ENCODE measurements around the gene UBE2D3.

- TF ChIP-seq CTCF (IDR thresholded peaks at IDR 0.05; ENCODE audit: poor library complexity, severe bottlenecking) = no peak
- no peak for TF ChIP-seq EP300 (conservative IDR thresholded peaks at IDR 0.05; ENCODE audit: poor library complexity, severe bottlenecking)
- no peak for TF ChIP-seq REST (IDR thresholded peaks at IDR 0.05; ENCODE audit: borderline replicate concordance)
- no peak for TF ChIP-seq POLR2AphosphoS5 (IDR thresholded peaks at IDR 0.05)
- TF ChIP-seq SMC3 (conservative IDR thresholded peaks at IDR 0.05; ENCODE audit: poor library complexity) = no peak
Observed at GRCh38 chr4:102823897-102824296, 3.5 kb downstream of the UBE2D3 start.

Data from neural cell (in vitro differentiated cells).